Measurements from ENCODE around the gene PHF5A. TPM values are rescaled to one million over a fixed set of nuclear protein-coding genes. Genes with fewer than 3 reads are reported as not detected.

Gene PHF5A
- 10 to 100 TPM; 32.1 to 35.3 TPM for total RNA-seq
- long read RNA-seq, partial matches to known transcripts: 0 of 1 reads
- long read RNA-seq, other reads (novel, unspliced or antisense): 0 of 1 reads

- intact Hi-C loops (cut with DNase I, micrococcal nuclease): no loop called here
- ATAC-seq (peak; percentile 90), DNase-seq (peak; percentile 96 to 99)
Measured at GRCh38 chr22:41468381-41469217, at the start of gene PHF5A, which contains the start of gene ACO2. TSS of gene PHF5A (minus strand) at chr22:41468692. CDS start at chr22:41468653, 39 bp downstream. TSS of gene ACO2 (plus strand) at chr22:41469117. CDS start at chr22:41469147, 30 bp downstream.

- intact Hi-C loops (cut with DNase I, micrococcal nuclease): loop anchor here in 1 of 2 donors (5.0 kb wide), 1 partner anchor 116 kb away; no protein-coding TSS in a partner anchor
- DNase-seq (no peak), ATAC-seq (no peak)
Measured at GRCh38 chr22:41518048-41518347, 49.5 kb upstream of the PHF5A start.

- DNase-seq: peak in 1 of 2 donors; percentile 75
- intact Hi-C loops (cut with DNase I, micrococcal nuclease): loop anchor here in 1 of 2 donors (5.0 kb wide), 1 partner anchor 115 kb away; no protein-coding TSS in a partner anchor
- peak; percentile 71 for ATAC-seq
Measured at GRCh38 chr22:41517172-41518047, 48.9 kb upstream of the PHF5A start.

- DNase-seq (no peak), ATAC-seq (no peak)
- intact Hi-C loops (cut with DNase I, micrococcal nuclease): loop anchor here in 1 of 2 donors (5.0 kb wide), 1 partner anchor 114 kb away; no protein-coding TSS in a partner anchor
Measured at GRCh38 chr22:41516462-41516861, 48.0 kb upstream of the PHF5A start.

- intact Hi-C loops (cut with DNase I, micrococcal nuclease): no loop called here
- no peak for DNase-seq
- no peak for ATAC-seq
Measured at GRCh38 chr22:41513391-41513790, 44.9 kb upstream of the PHF5A start.

GRCh38 chr22:41512421-41513194 is 44.1 kb upstream of the PHF5A start:
- intact Hi-C loops (cut with DNase I, micrococcal nuclease): no loop called here
- DNase-seq (no peak), ATAC-seq (no peak)

GRCh38 chr22:41511521-41511968 is 43.1 kb upstream of the PHF5A start:
- intact Hi-C loops (cut with DNase I, micrococcal nuclease): no loop called here
- no peak for ATAC-seq
- no peak for DNase-seq

GRCh38 chr22:41508770-41509170 is 40.3 kb upstream of the PHF5A start:
- no peak for DNase-seq
- ATAC-seq: no peak
- intact Hi-C loops (cut with DNase I, micrococcal nuclease): no loop called here

GRCh38 chr22:41507330-41508063 is 39.0 kb upstream of the PHF5A start:
- ATAC-seq (no peak), DNase-seq (no peak)
- intact Hi-C loops (cut with DNase I, micrococcal nuclease): no loop called here

- intact Hi-C loops (cut with DNase I, micrococcal nuclease): no loop called here
- no peak for DNase-seq
- ATAC-seq: no peak
Measured at GRCh38 chr22:41505511-41506220, 37.2 kb upstream of the PHF5A start.

GRCh38 chr22:41504816-41505215 is 36.3 kb upstream of the PHF5A start:
- intact Hi-C loops (cut with DNase I, micrococcal nuclease): no loop called here
- no peak for DNase-seq
- ATAC-seq: no peak

- DNase-seq: no peak
- no peak for ATAC-seq
- intact Hi-C loops (cut with DNase I, micrococcal nuclease): no loop called here
Measured at GRCh38 chr22:41504397-41504796, 35.9 kb upstream of the PHF5A start.

- intact Hi-C loops (cut with DNase I, micrococcal nuclease): no loop called here
- DNase-seq (no peak), ATAC-seq (peak; percentile 69)
Measured at GRCh38 chr22:41501209-41501608, 32.7 kb upstream of the PHF5A start.

GRCh38 chr22:41500303-41500702 is 31.8 kb upstream of the PHF5A start:
- intact Hi-C loops (cut with DNase I, micrococcal nuclease): no loop called here
- ATAC-seq (no peak), DNase-seq (no peak)

GRCh38 chr22:41499624-41500280 is 31.3 kb upstream of the PHF5A start:
- peak; percentile 65 for ATAC-seq
- no peak for DNase-seq
- intact Hi-C loops (cut with DNase I, micrococcal nuclease): no loop called here

- no peak for DNase-seq
- intact Hi-C loops (cut with DNase I, micrococcal nuclease): no loop called here
- ATAC-seq: peak; percentile 27
Measured at GRCh38 chr22:41498303-41498835, 29.9 kb upstream of the PHF5A start.
